Erythroblast (primary cell): ENCODE results near the gene OR51E2.

Experiments
- GATA1 ChIP-seq: IDR thresholded peaks from 2 replicates; pipeline ENCODE4 v1.6.1; 2011; ENCODE audit warnings: low read depth, mild to moderate bottlenecking, control low read depth, low read length, moderate library complexity
- POLR2A ChIP-seq: IDR thresholded peaks from 2 replicates; pipeline ENCODE4 v1.6.1; 2011; ENCODE audit warnings: mild to moderate bottlenecking, low read length

DNA sequence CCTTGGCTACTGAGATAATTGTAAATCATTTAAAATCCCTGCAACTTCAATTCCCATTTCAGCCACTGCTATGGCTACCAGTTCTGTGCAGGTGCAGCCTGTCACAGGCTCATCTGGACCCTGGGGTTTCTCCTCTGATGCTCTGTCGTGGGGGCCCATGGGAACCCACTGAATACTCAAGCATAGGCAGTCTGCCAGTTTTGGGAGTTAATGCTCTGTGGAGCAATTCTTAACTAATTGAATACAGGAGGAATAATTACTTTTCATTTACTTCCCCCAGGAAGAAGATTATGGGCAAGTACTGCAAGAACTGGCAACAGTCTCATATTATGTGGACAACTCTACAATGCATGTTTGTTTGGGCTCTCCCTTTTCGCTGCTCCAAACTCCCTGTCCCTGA, 25.9 kb downstream of the OR51E2 start:
- TF ChIP-seq POLR2A (no peak), GATA1 (no peak)
